D341Med (cell line): ENCODE data around the gene RHCG.
A peak's percentile ranks its signal among the peaks of the same experiment; 100 is the strongest.

Experiments
- DNase-seq: peaks from one replicate; pipeline ENCODE4 v3.0.0; 2012; ENCODE audit warnings: low spot score

Gene RHCG

DNA sequence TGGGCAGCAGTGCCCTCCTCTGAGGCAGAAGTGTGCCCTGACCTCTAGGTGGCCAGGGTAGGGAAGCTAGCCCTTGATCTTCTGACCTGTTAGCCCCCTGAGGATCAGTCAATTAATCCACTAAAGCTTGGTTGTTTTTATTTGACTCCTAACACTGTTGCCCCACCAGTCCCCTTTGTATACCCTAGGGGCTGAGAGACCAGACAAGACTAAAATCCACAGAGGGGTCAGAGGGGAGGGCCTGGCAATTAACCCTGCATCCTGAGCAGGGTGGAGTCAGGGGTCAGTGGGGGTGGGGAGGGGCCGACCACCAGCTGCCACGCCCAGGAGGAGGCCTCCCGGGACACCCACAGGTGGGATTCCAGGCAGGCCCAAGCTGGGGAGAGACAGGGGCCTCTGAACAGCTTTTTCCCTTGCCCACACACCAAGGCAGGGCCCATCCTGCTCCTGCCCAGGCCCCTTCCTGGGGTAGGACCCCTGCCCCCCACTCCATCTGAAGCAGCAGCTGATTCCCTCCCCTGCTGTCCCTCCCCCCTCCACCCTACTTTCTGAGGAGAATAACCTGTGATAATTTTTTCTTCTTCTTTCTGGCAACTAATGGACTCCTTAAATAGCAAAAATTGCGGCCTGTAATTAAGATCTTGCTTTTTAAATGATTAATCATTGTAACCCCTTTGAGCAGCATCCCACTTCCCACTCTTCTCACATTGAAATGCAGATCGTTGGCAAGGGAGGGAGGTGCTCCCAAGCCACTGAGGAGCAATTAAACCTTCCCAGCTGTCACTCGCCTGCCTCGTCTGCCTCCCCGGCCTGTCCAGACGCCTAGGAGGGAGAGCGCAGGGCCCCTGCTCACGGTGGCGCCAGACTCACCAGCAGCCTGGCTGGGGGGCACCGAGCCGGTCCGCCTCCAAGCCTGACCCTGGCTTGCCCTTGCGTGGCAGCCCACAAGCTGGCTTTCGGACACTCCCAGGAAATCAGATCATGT lies 51.9 kb downstream of the RHCG start:
- DNase-seq, result peak; percentile 80

DNA sequence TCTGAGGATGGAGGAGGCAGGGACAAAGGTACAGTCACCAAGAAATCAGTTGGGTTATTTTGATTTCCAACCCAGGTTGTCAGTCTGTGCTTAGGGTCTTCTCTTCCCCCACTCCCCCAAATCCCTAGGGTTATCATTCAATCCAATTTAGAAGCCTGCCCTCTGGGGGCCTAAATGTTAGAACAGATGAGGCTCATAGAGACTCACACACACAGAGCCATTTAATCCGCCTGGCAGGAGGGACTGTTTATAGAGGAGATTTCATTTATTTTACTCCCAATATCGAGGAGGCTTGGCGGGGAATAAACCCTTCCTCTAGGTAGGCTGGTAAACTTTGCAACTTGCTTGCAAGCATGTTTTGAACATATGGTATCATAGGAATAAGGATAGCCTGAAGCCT lies 52.8 kb downstream of the RHCG start:
- peak; percentile 65 for DNase-seq

DNA sequence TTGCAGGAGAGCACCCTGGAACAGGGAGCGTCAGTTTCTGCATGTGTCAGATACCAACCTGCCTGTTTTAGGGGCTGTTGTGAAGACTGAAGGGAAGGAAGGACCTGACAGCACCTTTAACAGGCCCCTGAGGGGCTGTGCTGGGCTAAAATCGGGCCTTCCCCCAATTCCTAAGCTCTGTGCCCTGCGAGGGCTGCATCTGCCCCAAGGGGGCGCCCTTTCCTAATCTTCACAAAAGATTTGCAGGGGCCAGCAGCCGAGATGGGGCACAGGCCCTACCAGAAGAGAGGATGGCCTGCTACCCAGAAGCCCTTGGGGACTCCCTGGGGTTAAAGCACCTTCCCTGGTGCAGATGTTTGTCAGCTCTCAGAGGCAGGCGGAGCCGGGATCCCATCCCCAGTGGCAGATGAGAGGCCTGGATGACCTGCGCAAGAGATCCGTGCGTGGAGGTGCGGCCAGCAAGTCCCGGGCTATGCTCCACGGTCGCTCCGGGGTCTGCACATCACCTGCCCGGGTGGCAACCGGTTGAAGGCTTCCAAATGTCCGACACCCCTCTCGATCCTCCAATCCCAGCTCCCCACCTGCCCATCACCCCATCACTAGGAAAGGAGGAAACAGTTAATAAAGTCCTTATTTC lies 53.6 kb downstream of the RHCG start:
- peak; percentile 89 for DNase-seq

DNA sequence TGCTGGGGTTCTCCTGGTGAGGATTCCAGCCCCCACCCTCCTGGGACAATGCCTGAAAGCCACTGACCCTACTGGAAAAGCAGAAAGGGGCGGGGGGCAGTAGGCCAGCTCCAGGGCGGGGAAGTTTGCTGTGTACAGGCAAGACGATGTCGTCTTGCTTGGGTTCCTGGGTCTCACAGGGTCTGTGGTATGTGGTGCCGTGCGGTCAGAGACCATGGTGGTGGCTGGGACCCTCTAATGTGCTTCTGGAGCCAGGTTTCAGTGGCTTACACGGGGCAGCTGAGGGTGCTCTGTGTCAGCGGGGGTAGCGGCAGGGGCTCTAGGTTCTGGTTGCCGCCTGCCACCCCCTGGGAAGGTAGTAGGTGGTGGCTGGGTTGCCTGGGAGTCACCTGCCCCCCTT lies 54.2 kb downstream of the RHCG start:
- DNase-seq, result no peak

DNA sequence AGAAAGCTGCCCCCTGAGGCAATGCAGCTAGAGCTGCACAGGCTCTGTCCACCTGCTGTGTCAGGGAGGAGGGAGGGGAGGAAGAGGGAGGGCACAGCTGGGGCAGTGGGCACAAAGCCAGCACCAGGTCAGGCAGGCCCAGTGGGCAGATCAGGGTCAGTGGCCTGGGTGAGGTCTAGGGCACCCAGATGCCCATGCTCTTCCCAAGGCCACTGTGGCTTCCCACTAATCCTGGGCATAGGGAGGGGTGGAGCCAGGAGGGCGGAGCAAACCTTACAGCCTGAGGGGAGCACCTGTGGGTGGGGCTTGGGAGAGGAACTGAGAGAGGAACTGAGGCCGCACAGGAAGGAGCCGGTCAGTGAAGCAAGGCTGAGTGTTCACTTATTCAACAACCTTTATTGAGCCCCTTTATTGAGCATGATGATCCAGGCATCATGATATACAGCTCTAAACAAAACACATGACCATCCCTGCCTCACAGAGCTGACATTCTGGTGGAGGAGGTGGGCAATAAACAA lies 55.0 kb downstream of the RHCG start:
- no peak for DNase-seq

GRCh38 chr15:89439764-89440163 lies 56.6 kb downstream of the RHCG start:
- no peak for DNase-seq

DNA sequence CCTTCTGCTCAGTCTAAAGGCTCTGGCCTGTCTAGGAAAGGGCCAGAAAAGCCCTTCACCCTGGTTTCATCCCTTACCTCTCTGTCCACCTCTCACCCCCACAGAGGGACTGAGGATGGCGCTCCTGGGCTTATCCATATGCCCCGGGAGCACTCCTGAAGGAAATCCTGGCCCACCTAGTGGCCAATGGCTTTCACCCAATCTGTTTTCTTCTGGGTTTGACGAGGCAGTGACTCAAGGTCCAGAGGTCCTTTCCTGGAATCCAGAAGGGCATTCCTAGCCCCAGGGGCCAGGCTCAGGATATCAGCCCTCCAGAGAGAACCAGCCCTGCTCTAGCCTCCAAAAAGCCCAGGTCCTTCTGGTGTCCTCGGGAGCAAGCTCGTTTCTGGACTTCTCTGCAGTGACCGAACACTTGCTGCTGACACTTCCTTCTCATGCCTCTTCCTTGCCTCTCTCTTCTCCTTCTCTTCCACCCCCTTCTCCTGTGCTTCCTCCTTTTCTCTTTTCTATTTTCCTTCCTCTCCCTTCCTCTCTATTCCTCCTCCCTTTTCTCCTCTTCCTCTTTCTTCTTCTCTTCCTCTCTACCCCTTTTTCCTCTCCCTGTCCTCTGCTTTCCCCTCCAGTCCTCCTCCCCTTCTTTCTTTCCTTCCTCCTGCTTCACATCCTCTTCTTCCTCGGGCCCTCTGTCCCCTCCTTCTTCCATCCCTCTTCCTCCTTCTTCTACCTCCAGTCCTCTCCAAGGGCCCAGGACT lies 59.6 kb downstream of the RHCG start:
- no peak for DNase-seq

DNA sequence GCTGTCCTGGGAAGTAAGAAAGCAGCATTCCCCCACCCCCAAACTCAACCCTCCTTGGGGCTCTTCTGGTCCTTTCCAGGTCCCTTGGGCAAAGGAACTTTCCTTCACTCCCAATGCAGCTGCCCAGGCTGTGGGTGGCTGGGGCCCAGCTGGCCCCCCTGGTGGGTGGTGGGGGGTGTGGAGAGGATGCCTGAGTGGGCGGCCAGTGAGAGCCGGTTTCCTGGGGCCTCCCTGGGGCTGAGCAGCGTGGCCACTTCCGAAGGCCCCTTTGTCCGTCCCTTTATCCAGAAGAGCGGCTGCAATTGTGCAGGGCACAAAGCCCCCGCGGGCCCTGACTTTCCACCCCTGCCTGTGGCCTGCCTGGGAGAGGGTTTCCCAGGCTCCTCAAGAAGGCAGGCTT lies 61.0 kb downstream of the RHCG start:
- no peak for DNase-seq

- no peak for DNase-seq
Observed at GRCh38 chr15:89433686-89434085, 62.7 kb downstream of the RHCG start.

- peak; percentile 93 for DNase-seq
Observed at GRCh38 chr15:89430530-89431341, 65.6 kb downstream of the RHCG start.

DNA sequence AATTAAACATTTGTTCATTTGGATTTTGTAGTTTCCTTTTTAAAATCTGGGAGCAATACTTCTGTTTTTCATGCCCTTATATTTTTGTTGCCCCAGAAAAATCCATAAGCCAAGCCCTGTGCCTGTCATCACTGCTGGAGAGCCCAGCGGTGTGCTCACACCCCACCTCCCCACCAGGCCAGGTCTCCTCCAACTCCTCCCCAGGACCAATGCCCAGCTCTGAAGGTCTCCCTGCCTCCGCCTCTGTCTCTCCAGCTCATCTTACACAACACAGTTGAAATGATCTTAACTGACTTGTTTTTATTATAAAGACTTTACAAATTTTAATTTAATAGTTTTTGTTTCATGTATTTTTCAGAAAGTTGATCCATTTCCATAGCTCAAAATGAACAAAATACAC lies 66.4 kb downstream of the RHCG start:
- DNase-seq, result no peak

- no peak for DNase-seq
Observed at GRCh38 chr15:89429023-89429422, 67.4 kb downstream of the RHCG start.

- no peak for DNase-seq
Observed at GRCh38 chr15:89428246-89428645, 68.1 kb downstream of the RHCG start.

DNA sequence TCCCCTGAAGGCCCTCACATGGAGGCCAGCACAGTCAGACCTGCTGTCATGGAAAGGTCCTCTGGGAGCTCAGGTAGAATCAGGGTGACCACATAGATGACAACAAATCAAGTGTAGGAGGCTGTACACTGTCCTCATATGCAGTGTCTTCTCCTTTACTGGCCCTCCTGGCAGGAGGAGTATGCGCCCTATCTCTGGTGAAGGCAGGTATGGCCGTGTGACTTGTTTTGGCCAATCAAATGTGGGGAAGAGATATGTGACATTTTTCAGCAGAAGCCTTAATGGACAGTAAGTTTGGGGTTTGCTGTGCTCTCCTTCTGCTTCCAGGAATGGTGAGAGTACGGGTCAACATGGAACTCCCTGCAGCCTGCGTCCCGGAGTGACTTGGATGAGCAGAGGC lies 69.9 kb downstream of the RHCG start:
- DNase-seq, result no peak

DNA sequence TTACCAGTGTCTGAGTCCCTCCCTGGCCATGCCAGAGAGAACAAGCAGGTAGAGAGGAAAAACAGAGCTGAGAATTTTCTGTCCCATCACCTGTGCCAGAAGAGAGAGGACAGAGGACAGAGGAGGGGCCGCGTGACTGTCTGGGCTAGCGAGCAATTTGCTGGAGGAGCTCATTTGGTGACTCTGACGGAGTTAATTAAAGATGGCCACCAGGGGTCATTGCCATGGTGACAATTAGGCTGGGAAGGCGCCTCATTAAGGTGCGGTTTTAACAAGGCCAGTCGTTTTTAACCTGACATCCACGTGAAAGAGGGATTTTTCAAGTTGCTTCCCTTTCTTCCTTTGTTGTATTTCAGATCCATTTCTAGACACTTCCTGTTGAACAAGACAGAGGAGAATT lies 72.4 kb downstream of the RHCG start:
- DNase-seq, result no peak
